GM21737 (cell line): ENCODE measurements around the gene MAP10.
"Not testable (repeated sequence)": the region's sequence is repeated elsewhere in the genome, so short reads cannot be mapped to it uniquely, and the experiment has no call there.

Experiments
- ATAC-seq: cut with Tn5 transposase; IDR thresholded peaks from one replicate; pipeline ENCODE4 v1.9.1; 2021; ENCODE audit warnings: mild to moderate bottlenecking, moderate library complexity; ENCODE audit not compliant: unreplicated experiment

Gene MAP10

GRCh38 chr1:232805269-232806185, at the start of gene MAP10:
MAP10 (plus strand) TSS chr1:232805416; CDS start chr1:232805450, 34 bp downstream.
- ATAC-seq: peak; percentile 91

GRCh38 chr1:232764458-232765251, 40.6 kb upstream of the MAP10 start:
- ATAC-seq: no peak

GRCh38 chr1:232765542-232765941, 39.7 kb upstream of the MAP10 start:
- ATAC-seq: no peak

GRCh38 chr1:232766241-232766890, 38.9 kb upstream of the MAP10 start:
- ATAC-seq: no peak

- ATAC-seq: no peak
Observed at GRCh38 chr1:232766904-232767303, 38.3 kb upstream of the MAP10 start.

- ATAC-seq: no peak
Observed at GRCh38 chr1:232767305-232768074, 37.7 kb upstream of the MAP10 start.

GRCh38 chr1:232768793-232769192, 36.4 kb upstream of the MAP10 start:
- no peak for ATAC-seq

GRCh38 chr1:232769733-232770132, 35.5 kb upstream of the MAP10 start:
- ATAC-seq: no peak

GRCh38 chr1:232773752-232774151, 31.5 kb upstream of the MAP10 start:
- no peak for ATAC-seq

- no peak for ATAC-seq
Observed at GRCh38 chr1:232776526-232777106, 28.6 kb upstream of the MAP10 start.

GRCh38 chr1:232780354-232780753, 24.9 kb upstream of the MAP10 start:
- no peak for ATAC-seq

- ATAC-seq: no peak
Observed at GRCh38 chr1:232784794-232785193, 20.4 kb upstream of the MAP10 start.

- not testable (repeated sequence) for ATAC-seq
Observed at GRCh38 chr1:232785630-232786029, 19.6 kb upstream of the MAP10 start.

- ATAC-seq: no peak
Observed at GRCh38 chr1:232786845-232787455, 18.3 kb upstream of the MAP10 start.

- no peak for ATAC-seq
Observed at GRCh38 chr1:232788235-232788872, 16.9 kb upstream of the MAP10 start.

- ATAC-seq: no peak
Observed at GRCh38 chr1:232789651-232790050, 15.6 kb upstream of the MAP10 start.

- no peak for ATAC-seq
Observed at GRCh38 chr1:232792949-232793348, 12.3 kb upstream of the MAP10 start.

GRCh38 chr1:232793944-232794343, 11.3 kb upstream of the MAP10 start:
- no peak for ATAC-seq

GRCh38 chr1:232795497-232796053, 9.6 kb upstream of the MAP10 start:
- ATAC-seq: no peak
